ENCODE data around the gene PCSK7.

GRCh38 chr11:117210620-117211019, 21.3 kb downstream of the PCSK7 start:
- TF ChIP-seq CTCF (IDR thresholded peaks at IDR 0.05) (no peak), POLR2A (IDR thresholded peaks at IDR 0.05) (no peak), POLR2AphosphoS5 (IDR thresholded peaks at IDR 0.05) (no peak)

All from prostate gland (tissue), 2 donors.